NCI-H526 (cell line): ENCODE data around the gene PDZD4.

Source experiments
- DNase-seq, 2 experiments: peaks; one replicate each; lab custom pipeline; 2025; lab: John Stamatoyannopoulos, UW

Gene PDZD4

DNA sequence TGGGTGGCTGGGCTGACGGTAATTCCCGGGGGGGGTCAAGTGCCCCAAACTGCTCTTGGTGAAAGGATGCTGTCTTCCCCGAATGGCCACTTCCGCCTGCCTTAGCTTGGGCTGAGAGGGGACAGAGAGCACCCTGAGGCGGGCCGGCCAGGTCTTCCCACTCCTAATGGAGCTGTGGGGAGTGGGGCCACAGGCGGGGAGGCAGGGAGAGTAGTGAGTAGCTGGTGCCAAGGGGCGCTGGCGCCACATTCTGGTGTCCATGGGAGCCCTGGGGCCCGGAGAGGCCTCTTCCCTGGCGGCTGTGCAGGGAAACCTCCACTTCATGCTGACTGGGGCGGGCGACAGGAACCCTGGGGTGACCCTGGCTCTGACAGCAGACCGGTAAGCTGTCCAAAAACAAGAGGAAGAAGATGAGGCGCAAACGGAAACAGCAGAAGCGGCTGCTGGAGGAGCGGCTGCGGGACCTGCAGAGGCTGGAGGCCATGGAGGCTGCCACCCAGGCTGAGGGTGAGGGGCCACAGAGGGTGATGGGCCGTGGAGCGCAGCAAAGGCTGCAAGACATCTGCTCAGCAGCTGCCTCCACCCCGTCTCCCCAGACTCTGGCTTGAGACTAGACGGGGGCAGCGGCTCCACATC is 46.8 kb downstream of the PDZD4 start:
- DNase-seq, result no peak

DNA sequence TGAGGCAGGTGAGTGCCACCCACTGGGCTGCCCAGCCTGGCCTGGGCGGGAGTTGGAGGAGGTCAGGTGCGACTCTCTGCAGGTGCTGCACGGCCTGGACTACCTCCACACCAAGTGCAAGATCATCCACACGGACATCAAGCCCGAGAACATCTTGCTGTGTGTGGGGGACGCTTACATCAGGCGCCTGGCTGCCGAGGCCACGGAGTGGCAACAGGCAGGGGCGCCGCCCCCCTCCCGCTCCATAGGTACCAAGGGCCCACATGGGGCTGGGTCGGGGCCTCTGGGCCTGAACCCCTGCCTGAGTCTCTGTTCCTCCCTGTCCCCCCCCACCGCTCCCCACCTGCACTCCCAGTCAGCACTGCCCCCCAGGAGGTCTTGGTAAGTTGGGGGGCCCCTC is 47.5 kb downstream of the PDZD4 start:
- DNase-seq, result no peak

DNA sequence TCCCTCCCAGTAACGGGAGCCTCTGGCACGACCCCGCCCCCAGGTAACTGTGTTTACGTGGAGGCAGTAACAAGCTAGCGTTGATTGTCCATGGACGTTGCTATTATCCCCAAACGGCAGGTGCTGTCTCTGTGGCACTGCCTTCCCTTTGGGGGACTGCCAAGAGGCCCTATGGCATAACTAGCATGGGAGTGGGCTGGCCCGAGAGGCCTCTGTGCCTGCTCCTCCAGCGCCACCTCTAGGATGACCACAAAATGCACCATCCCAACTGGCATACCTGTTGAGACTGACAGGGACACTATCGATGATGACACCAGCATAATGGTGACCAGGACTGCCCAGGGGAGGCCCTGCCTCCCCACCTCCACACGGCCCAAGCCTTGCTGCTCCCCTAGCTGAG is 48.0 kb downstream of the PDZD4 start:
- peak; percentile 48 to 63 for DNase-seq

DNA sequence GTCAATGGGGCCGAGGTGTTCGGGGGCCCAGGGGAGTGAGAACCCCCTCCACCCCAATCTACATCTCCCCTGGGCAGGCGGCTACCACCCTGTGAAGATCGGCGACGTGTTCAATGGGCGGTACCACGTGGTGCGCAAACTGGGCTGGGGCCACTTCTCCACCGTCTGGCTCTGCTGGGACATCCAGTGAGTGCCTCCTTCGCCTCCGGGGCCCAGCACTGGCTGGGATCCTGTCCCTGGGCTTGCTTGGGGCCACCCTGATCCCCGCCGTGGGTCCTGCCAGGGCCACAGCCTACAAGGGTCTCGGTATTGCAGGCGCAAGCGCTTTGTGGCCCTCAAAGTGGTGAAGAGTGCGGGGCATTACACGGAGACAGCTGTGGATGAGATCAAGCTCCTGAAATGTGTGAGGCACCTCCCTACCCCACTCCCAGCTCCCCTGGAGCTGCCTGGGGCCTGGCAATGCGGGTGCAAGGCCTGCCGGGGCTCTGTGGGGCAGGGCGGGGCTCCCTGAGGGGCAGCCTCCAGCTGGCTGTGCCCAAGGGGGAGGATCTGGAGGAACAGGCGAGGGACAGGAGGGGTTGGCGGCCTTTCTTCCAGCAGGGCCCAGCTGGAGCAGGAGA is 48.8 kb downstream of the PDZD4 start:
- DNase-seq, result peak; percentile 9 to 28

DNA sequence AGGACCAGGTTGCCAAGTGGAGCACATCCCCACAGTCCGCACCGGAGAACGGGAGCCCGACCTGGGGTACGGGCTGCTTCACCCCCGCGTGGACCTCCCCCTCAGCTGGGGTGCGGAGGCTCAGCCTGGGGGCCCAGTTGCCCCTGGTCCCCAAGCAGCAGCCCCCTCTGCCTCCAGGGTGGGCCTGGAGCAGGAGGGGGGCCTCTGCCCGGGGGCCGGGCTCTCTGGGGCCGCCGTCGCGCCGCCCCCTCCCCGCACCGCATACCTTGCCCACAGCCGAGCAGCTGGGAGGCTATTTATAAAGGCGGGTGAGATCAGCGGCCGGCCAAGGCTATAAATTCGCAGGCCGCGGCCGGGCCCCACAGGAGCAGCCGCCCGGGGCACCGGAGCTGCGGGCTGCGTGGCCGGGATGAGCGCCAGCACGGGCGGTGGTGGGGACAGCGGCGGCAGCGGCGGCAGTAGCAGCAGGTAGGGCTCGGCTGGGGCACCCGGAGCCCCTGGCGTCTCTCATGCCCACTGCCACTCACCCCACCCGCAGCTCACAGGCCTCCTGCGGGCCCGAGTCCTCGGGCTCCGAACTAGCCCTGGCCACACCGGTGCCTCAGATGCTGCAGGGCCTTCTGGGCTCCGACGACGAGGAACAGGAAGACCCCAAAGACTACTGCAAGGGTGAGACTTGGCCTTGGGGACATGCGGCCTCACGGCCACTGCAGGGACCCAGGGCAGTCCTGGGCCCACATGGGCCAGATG is 49.5 kb downstream of the PDZD4 start, which contains the start of gene SRPK3:
Gene SRPK3 (plus strand): TSS at position 364 of the 750 bp plus-strand sequence. CDS start 46 bp downstream, at position 410.
- DNase-seq, result peak in 1 of 2 experiments; percentile 53

DNA sequence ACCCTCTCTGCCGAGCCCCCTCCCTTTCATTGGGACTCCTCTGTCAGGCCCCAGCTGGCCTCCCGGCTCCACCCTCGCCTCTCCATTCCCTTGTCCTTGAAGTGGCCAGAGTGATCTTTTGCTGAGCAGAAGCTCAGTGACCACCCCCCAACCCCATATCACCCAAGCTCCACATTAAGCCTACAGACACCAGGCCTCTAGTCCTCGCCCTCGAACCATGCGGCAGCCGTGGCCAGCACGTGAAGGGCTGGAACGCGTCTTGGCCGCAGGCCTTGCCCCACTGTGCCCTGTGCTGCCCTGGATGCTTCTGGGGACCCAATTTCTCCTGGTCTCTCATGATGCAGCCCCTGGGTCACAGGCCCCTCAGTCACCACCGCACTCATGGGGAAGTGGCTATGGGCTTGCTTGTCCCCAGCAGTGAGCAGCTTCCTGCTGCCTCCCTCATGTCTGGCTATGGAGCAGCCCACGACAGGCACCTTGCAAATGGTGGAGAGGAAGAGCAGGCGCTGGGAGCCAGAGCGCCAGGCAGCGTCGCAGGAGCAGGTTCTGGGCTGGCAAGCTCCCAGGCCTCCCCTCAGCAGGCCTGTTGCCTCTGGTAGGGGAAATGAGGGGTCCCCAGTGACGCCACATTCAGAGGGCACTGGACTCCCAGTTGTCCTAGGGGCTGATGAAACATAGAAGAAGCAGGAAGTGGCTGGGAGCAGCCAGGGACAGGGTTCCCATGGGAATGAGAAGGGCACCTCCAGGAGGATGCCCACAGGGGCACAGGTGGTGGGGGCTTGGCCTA is 50.3 kb downstream of the PDZD4 start:
- no peak for DNase-seq

DNA sequence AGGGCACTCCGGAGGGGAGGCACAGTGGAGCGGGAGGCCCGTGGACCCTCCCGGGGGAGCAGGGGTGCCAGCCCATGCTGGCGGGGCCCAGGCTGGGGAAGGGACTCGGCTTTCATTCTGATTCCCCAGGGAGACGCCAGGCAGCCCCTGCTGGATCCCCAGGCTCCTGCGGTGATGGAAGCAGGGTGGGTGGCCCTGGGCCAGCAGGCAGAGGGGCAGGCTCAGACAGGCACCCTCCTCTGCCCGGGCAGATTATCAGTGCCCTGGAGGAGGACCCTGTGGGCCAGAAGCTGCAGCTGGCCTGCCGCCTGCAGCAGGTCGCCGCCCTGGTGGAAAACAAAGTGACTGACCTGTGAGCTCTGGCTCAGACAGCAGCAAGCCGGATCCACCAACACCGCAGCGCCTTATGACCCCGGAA is 51.7 kb downstream of the PDZD4 start:
- DNase-seq, result no peak

DNA sequence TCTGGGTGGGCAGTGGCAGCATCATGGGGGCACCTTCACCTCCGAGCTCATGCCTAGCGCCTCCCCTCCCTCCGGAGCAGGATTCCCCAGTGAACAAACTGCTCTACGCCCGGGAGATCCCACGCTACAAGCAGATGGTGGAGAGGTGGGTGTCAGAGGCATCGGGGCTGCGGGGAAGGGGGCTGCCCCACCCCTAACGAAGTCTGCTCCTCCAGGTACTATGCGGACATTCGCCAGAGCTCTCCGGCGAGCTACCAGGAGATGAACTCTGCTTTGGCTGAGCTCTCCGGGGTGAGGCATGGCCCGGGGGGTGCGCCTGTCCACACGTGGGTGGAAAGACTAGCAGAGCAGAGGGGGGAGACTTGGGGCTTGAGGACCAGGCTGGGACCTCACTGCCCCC is 52.2 kb downstream of the PDZD4 start:
- DNase-seq, result no peak

DNA sequence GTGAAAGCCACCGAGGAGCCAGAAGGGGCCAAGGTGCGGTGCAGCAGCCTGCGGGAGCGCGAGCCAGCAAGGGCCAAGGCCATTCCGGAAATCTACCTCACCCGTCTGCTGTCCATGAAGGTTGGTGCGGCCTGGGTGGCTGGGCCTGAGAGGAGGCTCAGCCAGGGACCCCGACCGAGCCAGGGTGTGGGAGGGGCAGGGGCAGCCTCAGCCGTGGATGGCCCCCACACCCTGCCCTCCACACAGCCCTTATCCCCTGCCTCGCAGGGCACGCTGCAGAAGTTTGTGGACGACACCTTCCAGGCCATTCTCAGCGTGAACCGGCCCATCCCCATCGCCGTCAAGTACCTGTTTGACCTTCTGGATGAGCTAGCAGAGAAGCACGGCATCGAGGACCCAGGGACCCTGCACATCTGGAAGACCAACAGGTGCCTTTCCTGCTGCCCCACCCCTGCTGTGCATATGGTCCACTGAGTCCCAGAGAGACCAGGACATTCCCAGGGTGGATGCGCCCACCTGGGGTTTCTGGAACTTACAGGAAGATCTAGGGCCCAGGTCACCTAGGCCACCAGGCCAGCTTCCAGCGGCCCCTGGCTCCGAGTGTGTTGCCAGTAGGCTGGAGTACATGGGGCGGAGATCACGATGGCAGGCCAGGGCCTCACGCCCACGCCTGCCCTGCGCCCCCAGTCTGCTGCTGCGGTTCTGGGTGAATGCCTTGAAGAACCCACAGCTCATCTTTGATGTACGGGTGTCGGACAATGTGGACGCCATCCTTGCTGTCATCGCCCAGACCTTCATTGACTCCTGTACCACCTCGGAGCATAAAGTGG is 52.9 kb downstream of the PDZD4 start:
- no peak for DNase-seq

DNA sequence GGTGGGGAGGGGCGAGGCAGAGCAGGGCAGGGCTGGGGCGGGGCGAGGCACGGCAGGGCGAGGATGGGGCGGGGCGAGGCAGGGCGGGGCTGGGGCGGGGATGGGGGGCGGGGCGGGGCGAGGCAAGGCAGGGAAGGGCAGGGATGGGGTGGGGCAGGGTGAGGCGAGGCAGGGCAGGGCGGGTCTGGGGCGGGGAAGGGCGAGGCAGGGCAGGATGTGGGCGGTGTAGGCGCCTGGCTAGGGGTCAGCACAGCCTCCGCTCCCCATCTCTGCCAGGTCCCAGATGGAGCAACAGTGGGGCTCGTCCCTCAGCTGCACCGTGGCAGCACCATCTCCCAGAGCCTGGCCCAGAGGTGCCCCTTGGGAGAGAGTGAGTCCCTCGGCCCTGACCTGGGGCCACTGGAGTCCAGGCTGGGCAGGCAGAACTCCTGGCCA is 53.7 kb downstream of the PDZD4 start:
- DNase-seq, result peak in 1 of 2 experiments; percentile 35

DNA sequence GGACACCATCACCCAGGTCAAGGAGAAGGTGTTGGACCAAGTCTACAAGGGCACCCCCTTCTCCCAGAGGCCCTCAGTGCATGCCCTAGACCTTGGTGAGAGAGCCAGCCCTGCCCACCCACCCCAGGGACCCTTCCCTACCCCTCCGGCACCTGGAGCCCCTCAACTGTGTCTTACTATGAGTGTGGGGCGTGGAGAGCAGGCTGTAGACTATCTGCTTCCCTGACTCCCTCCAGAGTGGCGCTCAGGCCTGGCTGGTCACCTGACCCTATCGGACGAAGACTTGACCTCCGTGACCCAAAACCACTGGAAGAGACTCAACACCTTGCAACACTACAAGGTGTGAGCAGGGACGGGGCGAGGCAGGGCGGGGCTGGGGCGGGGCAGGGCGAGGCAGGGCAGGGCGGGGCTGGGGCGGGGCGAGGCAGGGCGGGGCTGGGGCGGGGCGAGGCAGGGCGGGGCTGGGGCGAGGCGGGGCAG is 54.2 kb downstream of the PDZD4 start:
- DNase-seq, result no peak

DNA sequence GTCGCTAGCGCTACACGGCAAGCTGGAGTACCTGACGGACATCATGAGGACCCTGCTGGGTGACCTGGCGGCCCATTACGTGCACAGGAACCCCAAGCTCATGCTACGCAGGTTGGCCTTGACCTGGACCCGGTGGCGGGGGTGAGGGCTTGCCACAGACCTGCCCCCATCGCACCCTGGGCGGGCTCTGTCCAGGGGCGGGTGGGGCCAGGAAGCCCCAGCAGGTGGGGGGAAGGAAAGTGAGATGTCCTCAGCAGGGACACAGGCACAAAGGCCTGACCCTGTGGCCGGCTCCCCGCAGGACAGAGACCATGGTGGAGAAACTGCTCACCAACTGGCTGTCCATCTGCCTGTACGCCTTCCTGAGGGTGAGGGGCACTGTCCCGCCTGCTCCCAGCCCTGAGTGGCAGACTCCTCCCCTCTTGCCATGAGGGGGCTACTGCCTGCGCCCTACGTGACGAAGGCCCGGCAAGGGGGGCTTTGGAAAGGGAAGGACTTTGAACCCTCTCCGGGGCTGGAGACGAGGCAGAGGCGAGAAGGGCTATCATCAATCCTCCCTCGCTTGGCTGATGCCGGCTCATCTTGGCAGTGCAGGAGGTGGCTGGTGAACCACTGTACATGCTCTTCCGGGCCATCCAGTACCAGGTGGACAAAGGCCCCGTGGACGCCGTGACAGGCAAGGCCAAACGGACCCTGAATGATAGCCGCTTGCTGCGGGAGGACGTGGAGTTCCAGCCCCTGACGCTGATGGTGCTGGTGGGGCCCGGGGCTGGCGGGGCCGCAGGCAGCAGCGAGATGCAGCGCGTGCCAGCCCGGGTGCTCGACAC is 54.8 kb downstream of the PDZD4 start:
- no peak for DNase-seq

DNA sequence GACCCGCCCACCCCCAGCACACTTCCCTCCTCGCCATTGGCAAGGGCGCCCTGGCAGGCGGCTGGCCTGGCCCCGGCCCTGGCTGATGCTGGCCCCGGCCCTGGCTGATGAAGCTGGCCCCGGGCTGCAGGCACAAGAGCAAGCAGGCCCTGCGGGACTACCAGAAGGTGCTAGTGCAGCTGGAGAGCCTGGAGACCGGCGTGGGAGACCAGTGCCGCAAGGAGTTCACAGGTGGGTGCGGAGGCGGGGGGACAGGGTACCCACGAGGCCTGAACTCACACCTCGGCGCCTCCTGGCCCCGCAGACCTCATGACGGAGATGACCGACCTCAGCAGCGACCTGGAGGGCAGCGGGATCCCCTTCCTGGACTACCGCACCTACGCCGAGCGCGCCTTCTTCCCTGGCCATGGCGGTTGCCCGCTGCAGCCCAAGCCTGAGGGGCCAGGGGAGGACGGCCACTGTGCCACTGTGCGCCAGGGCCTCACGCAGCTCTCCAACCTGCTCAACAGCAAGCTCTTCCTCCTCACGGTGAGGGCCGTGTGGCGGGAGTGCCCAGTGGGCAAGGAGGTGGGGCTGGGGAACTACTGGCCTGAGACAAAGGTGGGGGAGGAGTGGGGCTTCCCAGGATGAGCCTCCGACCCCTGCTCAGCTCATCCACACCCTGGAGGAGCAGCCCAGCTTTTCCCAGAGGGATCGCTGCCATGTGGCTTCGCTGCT is 55.6 kb downstream of the PDZD4 start:
- no peak for DNase-seq

DNA sequence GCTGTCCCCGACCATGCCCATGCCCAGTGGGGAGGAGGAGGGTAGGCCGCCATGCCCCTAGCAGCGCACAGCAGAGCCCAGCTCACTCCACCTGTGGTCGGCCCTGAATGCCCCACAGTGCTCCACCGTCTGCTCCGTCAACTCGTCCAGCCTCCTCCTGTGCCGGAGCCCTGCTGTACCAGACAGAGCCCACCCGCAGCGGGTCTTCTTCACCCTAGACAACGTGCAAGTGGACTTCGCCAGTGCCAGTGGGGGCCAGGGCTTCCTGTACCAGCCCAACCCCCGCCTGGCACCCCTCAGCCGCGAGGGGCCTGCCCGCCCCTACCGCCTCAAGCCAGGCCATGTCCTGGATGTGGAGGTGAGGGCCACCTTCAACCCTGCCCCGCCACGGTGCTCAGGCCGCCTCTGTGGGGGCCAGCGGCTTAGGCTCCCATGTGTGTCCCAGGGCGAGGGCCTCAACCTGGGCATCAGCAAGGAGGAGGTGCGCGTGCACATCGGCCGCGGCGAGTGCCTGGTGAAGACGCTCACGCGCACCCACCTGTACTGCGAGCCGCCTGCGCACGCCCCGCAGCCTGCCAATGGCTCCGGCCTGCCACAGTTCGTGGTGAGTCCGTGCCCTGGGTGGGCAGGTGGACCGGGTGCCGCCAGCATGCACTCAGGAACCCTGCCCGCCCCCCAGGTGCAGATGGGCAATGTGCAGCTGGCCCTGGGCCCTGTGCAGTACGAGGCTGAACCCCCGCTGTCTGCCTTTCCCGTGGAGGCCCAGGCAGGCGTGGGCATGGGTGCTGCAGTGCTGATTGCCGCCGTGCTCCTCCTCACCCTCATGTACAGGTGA is 56.4 kb downstream of the PDZD4 start:
- DNase-seq, result no peak

DNA sequence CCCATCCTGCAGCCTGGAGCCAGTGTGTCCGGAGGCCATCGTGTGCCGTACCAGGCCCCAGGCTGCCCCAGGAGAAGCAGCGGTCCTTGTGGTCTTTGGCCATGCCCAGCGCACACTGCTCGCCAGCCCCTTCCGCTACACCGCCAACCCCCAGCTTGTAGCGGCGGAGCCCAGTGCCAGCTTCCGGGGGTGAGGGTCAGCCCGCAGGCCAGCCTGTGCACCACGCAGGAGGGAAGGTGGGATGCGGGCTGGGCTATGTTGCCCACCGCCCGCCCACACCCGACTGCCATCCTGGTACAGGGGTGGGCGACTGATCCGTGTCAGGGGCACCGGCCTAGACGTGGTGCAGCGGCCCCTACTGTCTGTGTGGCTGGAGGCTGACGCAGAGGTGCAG is 57.1 kb downstream of the PDZD4 start:
- no peak for DNase-seq

DNA sequence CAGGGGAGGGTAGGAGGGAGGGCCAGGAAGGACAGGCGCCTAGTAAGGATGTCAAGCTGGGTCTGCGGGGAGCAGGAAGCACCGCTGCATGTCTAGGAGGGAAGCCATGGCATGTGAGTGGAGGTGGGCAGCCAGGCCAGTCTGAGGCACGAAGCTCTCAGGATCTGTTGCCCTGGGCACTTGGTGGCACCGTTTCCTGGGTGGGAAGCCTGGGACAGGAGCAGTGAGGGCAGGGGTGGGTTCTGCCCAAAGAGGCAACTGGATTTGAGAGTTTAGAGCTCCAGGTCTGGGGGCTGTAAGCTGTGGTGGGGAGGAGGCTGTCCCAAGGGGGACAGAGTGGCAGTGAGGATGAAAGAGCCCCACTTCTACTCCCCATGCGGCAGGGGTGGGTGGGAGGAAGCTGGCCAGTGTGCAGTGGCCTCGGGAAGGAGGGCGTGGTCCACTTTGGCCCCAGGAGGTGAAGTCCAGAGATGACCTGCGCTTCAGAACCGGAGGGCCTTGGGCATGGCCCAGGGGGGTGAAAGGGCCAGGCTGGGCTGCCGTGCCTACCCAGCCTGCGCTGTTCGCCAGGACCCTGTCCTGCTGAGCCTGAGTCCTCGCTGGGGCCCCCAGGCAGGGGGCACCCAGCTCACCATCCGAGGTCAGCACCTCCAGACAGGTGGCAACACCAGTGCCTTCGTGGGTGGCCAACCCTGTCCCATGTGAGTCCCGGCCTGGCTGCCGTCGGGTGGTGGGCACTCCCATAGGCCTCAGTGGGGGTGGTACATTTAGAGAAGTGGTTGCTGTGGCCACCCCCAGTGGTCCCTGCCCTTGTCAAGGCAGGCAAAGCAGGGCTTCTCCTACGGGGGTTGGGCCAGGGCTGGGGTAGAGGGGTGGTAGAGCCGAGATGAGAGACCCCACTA is 57.8 kb downstream of the PDZD4 start:
- DNase-seq, result no peak

DNA sequence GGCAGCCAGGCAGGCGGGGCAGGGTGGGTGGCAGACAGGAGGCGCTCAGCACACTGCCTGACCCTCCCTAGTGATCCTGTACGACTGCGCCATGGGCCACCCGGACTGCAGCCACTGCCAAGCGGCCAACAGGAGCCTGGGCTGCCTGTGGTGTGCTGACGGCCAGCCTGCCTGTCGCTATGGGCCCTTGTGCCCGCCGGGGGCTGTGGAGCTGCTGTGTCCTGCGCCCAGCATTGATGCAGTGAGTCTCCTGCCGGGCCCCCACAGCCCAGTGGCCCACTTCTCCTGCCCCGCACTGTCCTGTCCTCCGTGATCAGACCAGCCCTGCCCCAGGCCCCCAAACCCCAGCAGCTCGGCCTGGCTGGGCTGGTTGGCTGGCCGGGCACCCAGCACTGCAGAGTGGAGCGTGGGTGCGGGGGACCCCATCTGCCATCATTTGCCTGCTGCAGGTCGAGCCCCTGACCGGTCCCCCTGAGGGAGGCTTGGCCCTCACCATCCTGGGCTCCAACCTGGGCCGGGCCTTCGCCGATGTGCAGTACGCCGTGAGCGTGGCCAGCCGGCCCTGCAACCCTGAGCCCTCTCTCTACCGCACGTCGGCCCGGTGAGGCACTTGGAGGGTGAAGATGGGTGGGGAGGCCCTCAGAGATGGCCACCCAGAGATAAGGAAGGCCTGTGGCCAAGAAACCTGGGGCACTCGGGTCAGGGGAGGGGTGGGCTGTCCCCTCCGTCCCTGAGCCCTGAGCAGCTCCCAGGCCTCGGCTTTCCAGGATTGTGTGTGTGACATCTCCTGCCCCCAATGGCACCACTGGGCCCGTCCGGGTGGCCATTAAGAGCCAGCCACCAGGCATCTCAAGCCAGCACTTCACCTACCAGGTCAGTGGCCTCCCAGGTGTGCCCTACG is 58.7 kb downstream of the PDZD4 start:
- no peak for DNase-seq
